ENCODE results near the gene SENP6.
"Not testable (repeated sequence)": the region's sequence is repeated elsewhere in the genome, so short reads cannot be mapped to it uniquely, and the experiment has no call there.

Gene SENP6, protein sequence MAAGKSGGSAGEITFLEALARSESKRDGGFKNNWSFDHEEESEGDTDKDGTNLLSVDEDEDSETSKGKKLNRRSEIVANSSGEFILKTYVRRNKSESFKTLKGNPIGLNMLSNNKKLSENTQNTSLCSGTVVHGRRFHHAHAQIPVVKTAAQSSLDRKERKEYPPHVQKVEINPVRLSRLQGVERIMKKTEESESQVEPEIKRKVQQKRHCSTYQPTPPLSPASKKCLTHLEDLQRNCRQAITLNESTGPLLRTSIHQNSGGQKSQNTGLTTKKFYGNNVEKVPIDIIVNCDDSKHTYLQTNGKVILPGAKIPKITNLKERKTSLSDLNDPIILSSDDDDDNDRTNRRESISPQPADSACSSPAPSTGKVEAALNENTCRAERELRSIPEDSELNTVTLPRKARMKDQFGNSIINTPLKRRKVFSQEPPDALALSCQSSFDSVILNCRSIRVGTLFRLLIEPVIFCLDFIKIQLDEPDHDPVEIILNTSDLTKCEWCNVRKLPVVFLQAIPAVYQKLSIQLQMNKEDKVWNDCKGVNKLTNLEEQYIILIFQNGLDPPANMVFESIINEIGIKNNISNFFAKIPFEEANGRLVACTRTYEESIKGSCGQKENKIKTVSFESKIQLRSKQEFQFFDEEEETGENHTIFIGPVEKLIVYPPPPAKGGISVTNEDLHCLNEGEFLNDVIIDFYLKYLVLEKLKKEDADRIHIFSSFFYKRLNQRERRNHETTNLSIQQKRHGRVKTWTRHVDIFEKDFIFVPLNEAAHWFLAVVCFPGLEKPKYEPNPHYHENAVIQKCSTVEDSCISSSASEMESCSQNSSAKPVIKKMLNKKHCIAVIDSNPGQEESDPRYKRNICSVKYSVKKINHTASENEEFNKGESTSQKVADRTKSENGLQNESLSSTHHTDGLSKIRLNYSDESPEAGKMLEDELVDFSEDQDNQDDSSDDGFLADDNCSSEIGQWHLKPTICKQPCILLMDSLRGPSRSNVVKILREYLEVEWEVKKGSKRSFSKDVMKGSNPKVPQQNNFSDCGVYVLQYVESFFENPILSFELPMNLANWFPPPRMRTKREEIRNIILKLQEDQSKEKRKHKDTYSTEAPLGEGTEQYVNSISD

DNA sequence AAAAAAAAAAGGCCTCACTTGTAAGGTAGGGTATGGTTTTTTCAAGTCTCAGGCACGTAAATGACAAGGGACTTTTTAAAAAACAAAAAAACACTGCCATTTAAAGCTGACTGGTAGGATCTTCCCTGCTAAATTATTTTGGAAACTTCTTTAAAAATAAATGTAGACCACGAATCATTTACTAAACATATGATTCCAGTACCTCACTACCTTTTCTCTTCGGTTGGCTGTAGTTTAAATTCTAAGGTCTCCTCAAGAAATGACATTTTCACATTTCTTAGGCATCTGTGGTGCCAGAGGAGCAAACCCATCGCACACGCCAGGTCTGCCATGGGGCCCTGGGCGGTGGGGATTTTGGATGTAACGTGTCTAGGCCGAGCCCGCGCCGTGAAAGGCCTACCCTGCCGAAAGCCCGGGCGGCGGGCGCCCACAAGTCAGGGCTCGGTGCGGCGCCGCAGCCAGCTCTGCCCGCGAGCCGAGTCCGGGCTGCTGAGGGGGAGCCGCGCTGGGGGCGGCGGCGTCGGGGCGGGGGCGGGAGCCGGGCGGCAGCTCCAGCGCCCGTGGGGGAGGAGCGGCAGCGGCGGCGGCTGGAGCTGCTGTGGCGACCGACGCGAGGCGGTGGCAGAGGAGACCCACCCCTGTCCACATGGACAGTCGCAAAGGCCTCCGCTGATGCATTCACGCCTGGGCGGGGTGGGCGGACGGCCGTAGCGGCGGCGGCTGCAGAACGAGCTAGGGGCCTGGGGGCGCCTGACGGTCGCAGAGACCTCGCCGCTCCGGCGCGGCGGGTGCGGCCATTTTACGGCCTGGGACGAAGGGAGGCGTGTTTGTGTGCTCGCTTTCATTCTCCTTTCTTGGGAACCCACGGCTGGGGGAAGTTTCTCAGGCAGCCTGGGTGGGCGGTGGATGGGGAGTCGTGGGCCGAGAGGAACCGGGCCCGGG is at the start of gene SENP6:
Gene SENP6 (plus strand): TSS at position 577 of the 942 bp plus-strand sequence. CDS start 645 bp downstream, outside the sequence.
- DNase-seq = peak; percentile 52 to 84

- no peak for DNase-seq
Observed at GRCh38 chr6:75556240-75556639, 45.4 kb upstream of the SENP6 start.

- no peak for DNase-seq
Observed at GRCh38 chr6:75557068-75557467, 44.6 kb upstream of the SENP6 start.

GRCh38 chr6:75563032-75563431 is 38.6 kb upstream of the SENP6 start:
- DNase-seq = peak in 1 of 2 experiments; percentile 49

- DNase-seq = no peak
Observed at GRCh38 chr6:75566137-75566767, 35.4 kb upstream of the SENP6 start.

- no peak for DNase-seq
Observed at GRCh38 chr6:75568100-75568499, 33.6 kb upstream of the SENP6 start.

GRCh38 chr6:75568965-75569364 is 32.7 kb upstream of the SENP6 start:
- DNase-seq = no peak

DNA sequence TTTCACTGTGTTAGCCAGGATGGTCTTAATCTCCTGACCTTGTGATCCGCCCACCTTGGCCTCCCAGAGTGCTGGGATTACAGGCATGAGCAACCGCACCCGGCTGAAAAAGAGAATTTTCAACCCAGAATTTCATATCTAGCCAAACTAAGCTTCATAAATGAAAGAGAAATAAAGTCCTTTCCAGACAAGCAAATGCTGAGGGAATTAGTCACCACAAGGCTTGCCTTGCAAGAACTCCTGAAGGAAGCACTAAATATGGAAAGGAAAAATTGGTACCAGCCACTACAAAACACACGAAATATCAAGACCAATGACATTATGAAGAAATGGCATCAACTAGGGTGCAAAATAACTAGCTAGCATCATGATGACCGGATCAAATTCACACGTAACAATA is 31.0 kb upstream of the SENP6 start:
- DNase-seq = not testable (repeated sequence)

DNA sequence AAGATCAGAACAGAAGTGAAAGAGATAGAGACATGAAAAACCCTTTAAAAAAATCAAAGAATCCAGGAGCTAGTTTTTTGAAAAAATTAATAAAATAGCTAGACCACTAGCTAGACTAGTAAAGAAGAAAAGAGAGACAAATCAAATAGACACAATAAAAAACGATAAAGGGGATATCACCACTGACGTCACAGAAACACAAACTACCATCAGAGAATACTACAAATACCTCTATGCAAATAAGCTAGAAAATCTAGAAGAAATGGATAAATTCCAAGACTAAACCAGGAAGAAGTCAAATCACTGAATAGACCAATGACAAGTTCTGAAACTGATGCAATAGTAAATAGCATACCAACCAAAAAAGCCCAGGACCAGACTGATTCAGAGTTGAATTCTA is 29.6 kb upstream of the SENP6 start:
- no peak for DNase-seq

DNA sequence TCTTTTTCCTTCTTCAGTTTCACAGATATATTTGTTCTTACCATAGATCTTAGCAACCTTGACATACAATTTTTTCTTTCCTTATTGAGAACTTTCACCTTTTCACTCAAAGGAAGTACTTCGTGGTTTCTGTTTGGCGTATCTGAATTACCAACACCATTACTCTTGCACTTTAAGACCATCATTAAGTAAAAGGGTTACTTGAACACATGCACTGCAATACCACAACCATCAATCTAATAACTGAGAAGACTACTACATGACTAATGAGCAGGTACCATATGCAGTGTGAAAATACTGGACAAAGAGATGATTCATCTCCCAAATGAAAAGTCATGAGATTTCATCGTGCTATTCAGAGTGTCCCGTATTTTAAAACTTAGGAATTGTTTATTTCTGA is 21.7 kb upstream of the SENP6 start:
- DNase-seq = no peak

- no peak for DNase-seq
Observed at GRCh38 chr6:75581231-75581630, 20.4 kb upstream of the SENP6 start.

GRCh38 chr6:75584552-75584951 is 17.1 kb upstream of the SENP6 start:
- not testable (repeated sequence) for DNase-seq

DNA sequence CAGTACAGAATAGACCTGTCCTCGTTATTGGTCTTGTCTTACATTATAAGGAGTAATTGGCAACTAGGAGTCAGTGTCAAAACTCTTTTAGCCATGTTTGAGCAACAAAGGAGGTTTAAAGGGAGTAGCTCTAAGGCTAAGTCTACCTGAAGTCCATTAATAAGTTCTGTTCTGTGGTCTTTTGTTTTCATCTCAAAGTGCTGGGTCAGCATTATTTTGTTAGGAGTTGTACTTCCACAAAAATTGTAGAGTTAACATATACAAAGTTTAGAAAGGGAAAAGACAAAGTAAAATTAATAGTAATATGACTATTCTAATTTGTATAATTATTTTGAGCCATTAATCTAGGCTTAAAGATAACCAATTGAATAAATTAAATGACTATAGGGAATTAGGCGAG is 12.7 kb upstream of the SENP6 start:
- DNase-seq = no peak

- no peak for DNase-seq
Observed at GRCh38 chr6:75590370-75590769, 11.3 kb upstream of the SENP6 start.

DNA sequence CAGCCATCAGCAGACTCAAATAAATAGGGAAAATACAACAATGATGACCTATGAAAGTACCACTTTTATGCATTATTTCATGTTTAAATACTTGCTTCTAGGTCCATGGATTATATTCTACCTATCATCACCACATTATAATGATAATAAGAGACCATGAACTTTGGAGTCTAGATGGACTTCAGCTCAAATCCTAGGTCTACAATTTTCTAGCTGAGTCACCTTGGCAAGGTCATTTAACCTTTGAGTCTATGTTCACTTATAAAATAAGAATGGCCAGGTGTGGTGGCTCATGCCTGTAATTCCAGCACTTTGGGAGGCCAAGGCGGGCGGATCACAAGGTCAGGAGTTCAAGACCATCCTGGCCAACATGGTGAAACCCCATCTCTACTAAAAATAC is 5.3 kb upstream of the SENP6 start:
- DNase-seq = not testable (repeated sequence)

- peak; percentile 40 to 44 for DNase-seq
Observed at GRCh38 chr6:75600768-75601167, 912 bp upstream of the SENP6 start.

- DNase-seq = peak; percentile 48 to 72
Observed at GRCh38 chr6:75602246-75603105, 796 bp downstream of the SENP6 start.

GRCh38 chr6:75603106-75603420 is 1.4 kb downstream of the SENP6 start:
- peak; percentile 13 for DNase-seq

GRCh38 chr6:75604294-75604693 is 2.6 kb downstream of the SENP6 start:
- no peak for DNase-seq

DNA sequence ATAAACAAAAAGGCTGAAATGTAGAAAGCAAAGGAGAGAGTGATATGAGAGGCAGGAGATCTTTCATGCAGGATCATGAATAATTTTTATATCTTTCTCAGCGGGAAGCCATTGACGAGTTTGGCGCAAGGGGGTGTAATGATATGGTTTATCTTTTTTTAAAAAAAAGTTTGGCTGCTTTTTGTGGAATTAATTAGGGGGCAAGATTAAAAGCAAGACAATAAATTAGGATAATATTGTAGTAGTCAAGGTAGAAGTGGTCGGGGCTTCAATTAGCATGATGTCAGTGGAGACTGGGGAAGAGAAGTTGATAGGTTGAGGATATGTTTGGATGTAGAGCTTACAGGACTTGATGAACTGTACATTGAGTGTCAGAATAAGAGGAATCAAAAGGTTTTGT is 4.0 kb downstream of the SENP6 start:
- no peak for DNase-seq

DNA sequence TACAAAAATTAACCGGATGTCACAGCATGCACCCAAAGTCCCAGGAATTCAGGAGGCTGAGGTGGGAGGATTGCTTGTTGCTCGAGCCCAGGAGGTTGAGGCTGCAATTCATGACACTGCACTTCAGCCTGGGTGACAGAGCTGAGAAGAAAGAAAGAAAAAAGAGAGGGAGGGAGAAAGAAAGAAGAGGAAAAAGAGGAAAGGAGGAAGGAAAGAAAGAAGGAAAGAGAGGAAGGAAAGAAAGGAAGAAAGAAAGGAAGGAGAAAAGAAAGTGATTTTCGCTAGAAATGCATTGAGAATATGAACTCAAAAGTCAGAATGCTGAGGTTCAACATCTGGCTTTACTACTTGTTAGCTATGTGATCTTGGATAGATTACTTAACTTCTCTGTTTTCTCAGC is 6.6 kb downstream of the SENP6 start:
- no peak for DNase-seq

Data from NCI-H526 (cell line).